ENCODE measurements around the gene DGUOK. TPM values are rescaled to one million over a fixed set of nuclear protein-coding genes. Genes with fewer than 3 reads are reported as not detected.

Gene DGUOK
- 26.2 and 27.7 TPM in 2 replicates for total RNA-seq (2013; cell fraction: nucleolus; rRNA removed)
- total RNA-seq (2014; rRNA removed) (64.4 and 68.4 TPM in 2 replicates), total RNA-seq (2014; rRNA removed; fragmentation: Illumina TruSeq; extraction: Trizol) (64.7 and 68.7 TPM in 2 replicates), total RNA-seq (2021) (69.2 and 74.2 TPM in 2 replicates), polyA plus RNA-seq (2011; rRNA removed) (86.6 and 100 TPM in 2 replicates), polyA plus RNA-seq (2014; fragmentation: Illumina TruSeq; extraction: Trizol) (84.7 and 89.8 TPM in 2 replicates), polyA plus RNA-seq (2014; fragmentation: Nextera tagmentation; extraction: Ambion mirVana) (100 to 1,000 TPM; 175 to 234 TPM), polyA plus RNA-seq (2014; rRNA removed) (84.3 and 93.0 TPM in 2 replicates), polyA plus RNA-seq (2016; fragmentation: Nextera tagmentation; extraction: Ambion mirVana) (100 to 1,000 TPM; 147 to 156 TPM), polyA minus RNA-seq (2011; rRNA and poly(A)+ RNA removed) (20.6 and 38.0 TPM in 2 replicates), Bru-seq, nascent RNA (percentile 86 among the genes with signal in this experiment), BruChase-seq, experiment 1, labeled RNA remaining after a 6-hour chase (percentile 80 among the genes with signal in this experiment), BruChase-seq, experiment 2, labeled RNA remaining after a 2-hour chase (percentile 74 among the genes with signal in this experiment)
- 110 TPM for polyA plus RNA-seq (2011; ENCODE audit: low read depth)
- polyA plus RNA-seq (2011; cell fraction: cytosol; rRNA removed), result 96.8 and 103 TPM in 2 replicates
- polyA plus RNA-seq (2011; cell fraction: nucleus; rRNA removed), result 55.5 and 77.9 TPM in 2 replicates
- 84.5 and 96.5 TPM in 2 replicates for polyA plus RNA-seq (2012)
- polyA minus RNA-seq (2011; cell fraction: cytosol; rRNA and poly(A)+ RNA removed), result 8.4 and 14.6 TPM in 2 replicates
- polyA minus RNA-seq (2011; cell fraction: nucleus; rRNA and poly(A)+ RNA removed), result 16.9 and 26.9 TPM in 2 replicates
- long read RNA-seq, experiment 1, transcript DGUOK-202 (5 exons, 880 nt), result minor isoform, 9 of 70 reads
- long read RNA-seq, experiment 1, transcript DGUOK-201 (7 exons, 1,144 nt), result minor isoform, 17 of 70 reads
- long read RNA-seq, experiment 1, transcript DGUOK-203 (4 exons, 703 nt), result minor isoform, 14 of 70 reads
- long read RNA-seq, experiment 1, transcript DGUOK-208 (6 exons, 1,029 nt), result major isoform, 19 of 70 reads
- long read RNA-seq, experiment 1, partial matches to known transcripts, result 0 of 70 reads
- long read RNA-seq, experiment 1, other reads (novel, unspliced or antisense), result 11 of 70 reads
- long read RNA-seq, experiment 2, transcript DGUOK-201 (7 exons, 1,144 nt), result minor isoform, 64 of 228 reads
- long read RNA-seq, experiment 2, transcript DGUOK-202 (5 exons, 880 nt), result minor isoform, 16 of 228 reads
- long read RNA-seq, experiment 2, transcript DGUOK-208 (6 exons, 1,029 nt), result major isoform, 83 of 228 reads
- long read RNA-seq, experiment 2, transcript DGUOK-203 (4 exons, 703 nt), result minor isoform, 38 of 228 reads
- long read RNA-seq, experiment 2, partial matches to known transcripts, result 2 of 228 reads
- long read RNA-seq, experiment 2, other reads (novel, unspliced or antisense), result 24 of 228 reads

DNA sequence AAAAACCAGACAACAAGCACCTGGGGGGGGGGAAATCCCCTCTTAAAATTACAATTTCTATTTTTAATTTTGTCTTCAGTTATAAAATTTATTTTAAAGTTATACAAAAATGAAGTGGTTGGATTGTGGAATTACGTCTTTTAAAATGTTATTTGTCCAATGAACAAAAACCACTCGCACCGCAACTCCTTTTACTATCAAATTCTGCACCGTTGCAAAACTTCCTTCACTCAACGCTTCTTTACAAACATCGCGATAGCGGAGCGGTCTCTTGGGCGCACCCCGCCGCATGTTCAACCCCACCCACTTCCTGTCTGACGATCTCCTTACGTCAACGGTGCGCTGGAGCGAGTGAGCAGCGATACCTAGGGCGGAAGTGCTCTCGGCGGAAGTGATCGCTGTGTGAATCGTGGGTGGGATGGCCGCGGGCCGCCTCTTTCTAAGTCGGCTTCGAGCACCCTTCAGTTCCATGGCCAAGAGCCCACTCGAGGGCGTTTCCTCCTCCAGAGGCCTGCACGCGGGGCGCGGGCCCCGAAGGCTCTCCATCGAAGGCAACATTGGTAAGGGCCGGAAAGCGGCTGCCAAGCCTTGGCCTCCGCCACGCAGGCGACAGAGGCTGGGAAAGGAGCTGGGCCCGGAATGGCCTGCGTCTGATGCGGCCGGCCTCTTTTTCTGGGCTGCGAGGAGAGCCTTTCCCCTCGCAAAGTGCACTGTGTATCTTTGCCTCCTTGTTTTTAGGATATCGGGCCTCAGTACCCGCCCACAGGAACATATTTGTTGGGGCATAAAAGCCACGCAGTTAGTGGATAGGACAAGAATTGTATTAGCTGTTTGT lies at the start of gene DGUOK:
TSS of gene DGUOK (plus strand) at position 388 of the 835 bp plus-strand sequence. CDS start at position 419, 31 bp downstream.
- intact Hi-C loops (cut with micrococcal nuclease; ENCODE audit: unreplicated experiment), result loop anchor here (2.0 kb wide), 2 partner anchors 44 to 56 kb away; no protein-coding TSS in a partner anchor
- peaks cover 13% of the 10 kb centered on the region for H3K4me1 ChIP-seq (ENCODE audit: control insufficient read depth, insufficient read depth, low read length)
- peak within 1 kb of the TSS; percentile 87 for H3K27ac ChIP-seq (ENCODE audit: control insufficient read depth, insufficient read depth)
- peak within 1 kb of the TSS; percentile 97 for H3K4me3 ChIP-seq
- in situ Hi-C loops (cut with MboI), result no loop called here
- peak; percentile 93 for FAIRE-seq
- H3K36me3 ChIP-seq (ENCODE audit: control insufficient read depth in 2 of 2, insufficient read depth in 2 of 2, low read length in 1 of 2), result peaks cover 0 to 13% of the 10 kb centered on the region in 2 experiments; a peak in 1 of 4 replicates
- DNase-seq (ENCODE audit: low read depth, low spot score), result peak; percentile 97
- H3K79me2 ChIP-seq (ENCODE audit: control insufficient read depth, insufficient read depth, low read length), result peaks cover 47% of the 10 kb centered on the region
- peak within 1 kb of the TSS; percentile 57 for H2AFZ ChIP-seq (ENCODE audit: control insufficient read depth, low read depth, low read length)
- POLR2A ChIA-PET, result interaction anchor here (0.6 to 1.4 kb wide), 8 partner anchors 10 to 100 kb away, joined by 3 to 9 read pairs (median 4); no protein-coding TSS in a partner anchor
- H4K20me1 ChIP-seq (ENCODE audit: control insufficient read depth, insufficient read depth), result no peaks in the 10 kb centered on the region
- H3K27me3 ChIP-seq (replicated peaks in 1 of 2; ENCODE audit: control insufficient read depth in 2 of 2, insufficient read depth in 2 of 2, low read length in 1 of 2), result no peaks in the 10 kb centered on the region
- H3K9ac ChIP-seq (ENCODE audit: control insufficient read depth, insufficient read depth, low read length), result peak within 1 kb of the TSS; percentile 99
- peaks cover 1% of the 10 kb centered on the region; the same call in 1 of the 3 replicates for H3K9me3 ChIP-seq (replicated peaks; ENCODE audit: control insufficient read depth, insufficient read depth, low read length)
- under 1% methylated on average over 50 of the region's 50 CpGs for WGBS (ENCODE audit: insufficient coverage, insufficient replicate concordance, low lambda C conversion rate, missing lambda C conversion rate)
- RAD21 ChIA-PET (ENCODE audit: unreplicated experiment), result interaction anchor here (0.7 to 1.7 kb wide), 8 partner anchors 12 to 224 kb away, joined by 3 to 6 read pairs (median 3); partner anchors contain the start of genes STAMBP and TET3
- peak; percentile 96 for ATAC-seq
- H3K4me2 ChIP-seq (ENCODE audit: control insufficient read depth, insufficient read depth), result peak within 1 kb of the TSS; percentile 96
- SMC1A ChIA-PET (ENCODE audit: uncharacterized antibody, unreplicated experiment), result interaction anchor here (0.6 to 1.2 kb wide), 8 partner anchors 9 to 221 kb away, joined by 3 to 5 read pairs (median 4); partner anchors contain the start of gene BOLA3
- no TSS peak for BruUV-seq (replicated peaks)
- CTCF ChIA-PET, result interaction anchor here (0.8 to 4.5 kb wide), 4 partner anchors 9 to 252 kb away, joined by 3 to 20 read pairs (median 3); partner anchors contain the start of gene MOB1A
- TF ChIP-seq IRF4 (IDR thresholded peaks at IDR 0.05; ENCODE audit: low read depth, low read length) (peak; percentile 19; the same call in 1 of the 2 replicates), PAX8 (IDR thresholded peaks at IDR 0.05) (no peak), SRF (IDR thresholded peaks at IDR 0.05; ENCODE audit: low read depth in 2 of 2, low read length in 2 of 2) (no peak), MYC (IDR thresholded peaks at IDR 0.05; ENCODE audit: insufficient read depth, insufficient read length, insufficient replicate concordance, low read length, severe bottlenecking) (no peak), CHD4 (IDR thresholded peaks at IDR 0.05) (no peak), STAT3 (IDR thresholded peaks at IDR 0.05; ENCODE audit: low read depth, low read length) (no peak), MTA2 (IDR thresholded peaks at IDR 0.05; ENCODE audit: low read depth) (peak; percentile 37; the same call in 1 of the 2 replicates), SREBF1 (IDR thresholded peaks at IDR 0.05; ENCODE audit: low read length) (no peak), HDGF (IDR thresholded peaks at IDR 0.05) (peak; percentile 94), RAD51 (IDR thresholded peaks at IDR 0.05) (no peak), MEF2A (IDR thresholded peaks at IDR 0.05; ENCODE audit: insufficient read depth, low read depth, low read length) (no peak), CBX5 (IDR thresholded peaks at IDR 0.05; ENCODE audit: low read depth) (peak; percentile 65; the same call in 1 of the 2 replicates)
- TF ChIP-seq, protein P1, sequence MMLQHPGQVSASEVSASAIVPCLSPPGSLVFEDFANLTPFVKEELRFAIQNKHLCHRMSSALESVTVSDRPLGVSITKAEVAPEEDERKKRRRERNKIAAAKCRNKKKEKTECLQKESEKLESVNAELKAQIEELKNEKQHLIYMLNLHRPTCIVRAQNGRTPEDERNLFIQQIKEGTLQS (IDR thresholded peaks at IDR 0.05; ENCODE audit: borderline replicate concordance, extremely low read depth, low read depth, low read length), result no peak
- TF ChIP-seq, protein P2, sequence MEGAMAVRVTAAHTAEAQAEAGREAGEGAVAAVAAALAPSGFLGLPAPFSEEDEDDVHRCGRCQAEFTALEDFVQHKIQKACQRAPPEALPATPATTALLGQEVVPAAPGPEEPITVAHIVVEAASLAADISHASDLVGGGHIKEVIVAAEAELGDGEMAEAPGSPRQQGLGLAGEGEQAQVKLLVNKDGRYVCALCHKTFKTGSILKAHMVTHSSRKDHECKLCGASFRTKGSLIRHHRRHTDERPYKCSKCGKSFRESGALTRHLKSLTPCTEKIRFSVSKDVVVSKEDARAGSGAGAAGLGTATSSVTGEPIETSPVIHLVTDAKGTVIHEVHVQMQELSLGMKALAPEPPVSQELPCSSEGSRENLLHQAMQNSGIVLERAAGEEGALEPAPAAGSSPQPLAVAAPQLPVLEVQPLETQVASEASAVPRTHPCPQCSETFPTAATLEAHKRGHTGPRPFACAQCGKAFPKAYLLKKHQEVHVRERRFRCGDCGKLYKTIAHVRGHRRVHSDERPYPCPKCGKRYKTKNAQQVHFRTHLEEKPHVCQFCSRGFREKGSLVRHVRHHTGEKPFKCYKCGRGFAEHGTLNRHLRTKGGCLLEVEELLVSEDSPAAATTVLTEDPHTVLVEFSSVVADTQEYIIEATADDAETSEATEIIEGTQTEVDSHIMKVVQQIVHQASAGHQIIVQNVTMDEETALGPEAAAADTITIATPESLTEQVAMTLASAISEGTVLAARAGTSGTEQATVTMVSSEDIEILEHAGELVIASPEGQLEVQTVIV (IDR thresholded peaks at IDR 0.05; ENCODE audit: borderline replicate concordance, partially characterized antibody), result peak; percentile 82

Measured in GM12878 (cell line).